Peyer's patch (tissue), 4 donors: ENCODE measurements around the gene GSX1. TPM values are rescaled to one million over a fixed set of nuclear protein-coding genes. Genes with fewer than 3 reads are reported as not detected.

ENCODE experiments used
- DNase-seq, 3 donors: peaks; one replicate each; pipeline ENCODE4 v3.0.0-alpha.2; 2017 to 2019
- H3K27ac ChIP-seq, 4 donors: fragments of 200-600 bp; sonication (generic); one replicate each; pipeline ENCODE4 v1.5.1; 2016 to 2019
- H3K27me3 ChIP-seq, 2 donors: fragments of 200-600 bp; sonication (generic); one replicate each; pipeline ENCODE4 v1.5.1; 2019
- H3K36me3 ChIP-seq, 3 donors: fragments of 200-600 bp; sonication (generic); one replicate each; pipeline ENCODE4 v1.5.1; 2016 to 2019
- H3K4me1 ChIP-seq, 4 donors: fragments of 200-600 bp; sonication (generic); one replicate each; pipeline ENCODE4 v1.5.1; 2016 to 2019
- H3K4me3 ChIP-seq, 4 donors: fragments of 200-600 bp; sonication (generic); 1 replicate in 3 of 4; 2 replicates in 1 of 4; pipeline ENCODE4 v1.5.1; 2016 to 2019; ENCODE audit warnings: mild to moderate bottlenecking in 1 of 4
- H3K9me3 ChIP-seq, 4 donors: fragments of 200-600 bp; sonication (generic); one replicate each; pipeline ENCODE4 v1.5.1; 2016 to 2019; ENCODE audit warnings: mild to moderate bottlenecking in 1 of 4
- CTCF ChIP-seq, 6 experiments: fragments of 450-650 bp in 4 of 6; fragments of 200-600 bp in 2 of 6; sonication (generic) in 1 of 6; IDR thresholded peaks; one replicate each; pipeline ENCODE4 v1.5.1; 2017 to 2019; ENCODE audit warnings: antibody characterized with exemption in 6 of 6, mild to moderate bottlenecking in 3 of 6, moderate library complexity in 1 of 6
- POLR2A ChIP-seq, 2 donors: fragments of 450-650 bp; IDR thresholded peaks; one replicate each; pipeline ENCODE4 v1.5.1; 2017; ENCODE audit warnings: antibody characterized with exemption in 2 of 2, mild to moderate bottlenecking in 2 of 2, moderate library complexity in 2 of 2
- small RNA-seq, 2 donors: library from RNA; depleted of rRNA; stranded (forward); fragments of <200 nt; gene quantifications; one replicate each; pipeline ENCODE3, GENCODE V24; 2016
- total RNA-seq, 4 donors: library from RNA; depleted of rRNA; stranded (reverse); fragments of >200 nt; gene quantifications; one replicate each; pipeline ENCODE4 v1.1.0, GENCODE V29; 2016

Gene GSX1
- total RNA-seq, 4 donors from 2014 or later, result not detected

DNA sequence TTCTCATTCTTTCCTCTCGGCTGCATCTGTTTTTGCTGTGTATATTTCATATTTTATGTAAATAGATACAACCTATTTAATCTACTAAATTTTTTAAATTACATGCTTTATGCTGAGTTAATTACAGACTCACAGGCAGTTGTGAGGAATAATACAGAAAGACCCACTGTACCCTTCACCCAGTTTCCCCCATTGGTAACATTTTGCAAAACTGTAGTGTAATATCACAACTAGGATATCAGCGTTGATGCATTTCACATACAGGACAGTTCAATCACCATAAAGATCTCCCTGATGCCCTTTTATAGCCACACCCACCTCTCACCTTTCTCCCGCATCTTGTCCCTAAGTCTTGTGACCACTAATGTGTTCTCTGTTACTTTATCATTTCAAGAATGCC is 43.5 kb downstream of the GSX1 start:
- Histone ChIP-seq H3K27me3 (no peaks in the 10 kb centered on the region), H3K4me1 (no peaks in the 10 kb centered on the region), H3K9me3 (no peaks in the 10 kb centered on the region), H3K27ac (no peak overlapping the region), H3K4me3 (no peak overlapping the region), H3K36me3 (no peaks in the 10 kb centered on the region)
- no peak for DNase-seq
- TF ChIP-seq CTCF (IDR thresholded peaks at IDR 0.05), result no peak
- no peak for TF ChIP-seq POLR2A (IDR thresholded peaks at IDR 0.05)

DNA sequence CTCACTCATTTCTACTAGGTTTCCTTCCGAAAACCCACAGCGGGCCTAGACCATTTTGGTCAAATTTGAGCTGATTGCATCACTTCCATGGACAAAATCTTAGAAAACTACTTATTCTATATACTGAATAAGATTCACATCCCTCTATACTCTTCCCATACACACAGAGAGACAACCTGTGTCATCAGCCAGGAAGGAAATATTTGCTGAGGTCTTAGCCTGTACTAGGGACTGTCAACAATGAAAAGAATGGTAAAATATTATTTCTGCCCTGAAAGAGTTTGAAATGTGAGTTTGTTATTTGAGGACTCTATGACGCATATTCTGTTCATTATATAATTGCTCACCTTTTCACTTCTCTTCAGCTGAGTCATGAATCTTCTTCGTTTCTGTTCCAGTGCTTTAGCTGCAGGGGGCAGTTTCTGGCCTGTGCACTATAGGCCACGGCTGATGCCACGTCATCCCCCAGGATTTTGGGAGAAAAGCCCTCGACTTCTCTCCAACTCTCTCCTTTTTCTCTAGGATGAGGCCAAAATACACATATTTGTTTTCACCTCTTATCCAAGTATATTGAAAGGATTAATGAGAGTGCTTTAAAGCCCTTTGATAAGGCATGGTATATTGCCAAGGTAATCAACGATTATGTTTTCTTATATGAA is 47.7 kb downstream of the GSX1 start:
- H3K27me3 ChIP-seq, result no peaks in the 10 kb centered on the region
- no peak overlapping the region for H3K4me3 ChIP-seq
- TF ChIP-seq CTCF (IDR thresholded peaks at IDR 0.05) (no peak), POLR2A (IDR thresholded peaks at IDR 0.05) (no peak)
- H3K27ac ChIP-seq, result no peak overlapping the region
- no peak for DNase-seq
- H3K4me1 ChIP-seq, result no peaks in the 10 kb centered on the region
- no peaks in the 10 kb centered on the region for H3K36me3 ChIP-seq
- H3K9me3 ChIP-seq, result no peaks in the 10 kb centered on the region

GRCh38 chr13:27842571-27842970 is 50.3 kb downstream of the GSX1 start:
- H3K9me3 ChIP-seq, result no peaks in the 10 kb centered on the region
- no peak overlapping the region for H3K27ac ChIP-seq
- no peaks in the 10 kb centered on the region for H3K4me1 ChIP-seq
- DNase-seq, result no peak
- no peaks in the 10 kb centered on the region for H3K36me3 ChIP-seq
- TF ChIP-seq CTCF (IDR thresholded peaks at IDR 0.05), result no peak
- TF ChIP-seq POLR2A (IDR thresholded peaks at IDR 0.05), result no peak
- H3K27me3 ChIP-seq, result no peaks in the 10 kb centered on the region
- no peak overlapping the region for H3K4me3 ChIP-seq

Small RNA genes within 50 kb of the gene (small RNA-seq; reads per million reads assigned to genes)
- 0 reads per million in 2 donors for gene RNU6-73P

Other genes with a start within 250 kb of the GSX1 start
- gene LNX2, start 172.0 kb upstream of the GSX1 start, total RNA-seq, result 10 to 100 TPM; 12.4 to 39.6 (median 25.6) TPM
- gene POLR1D, start 170.6 kb upstream of the GSX1 start, total RNA-seq, result 100 to 1,000 TPM in 1 of 4 donors, 10 to 100 TPM in 3; 83.3 to 104 (median 90.5) TPM
- gene PDX1, start 127.5 kb downstream of the GSX1 start, total RNA-seq, result not detected
- 100 to 1,000 TPM in 3 of 4 donors, 10 to 100 TPM in 1; 33.0 to 182 (median 136) TPM for gene CDX2, start 176.8 kb downstream of the GSX1 start, total RNA-seq
- 100 to 1,000 TPM in 2 of 4 donors, 10 to 100 TPM in 2; 38.0 to 144 (median 99.0) TPM for gene URAD, start 196.2 kb downstream of the GSX1 start, total RNA-seq